GM12873 (cell line): ENCODE measurements around the gene FAT1.
A peak's percentile ranks its signal among the peaks of the same experiment; 100 is the strongest.

ENCODE experiments used
- CTCF ChIP-seq: IDR thresholded peaks from 2 replicates; pipeline ENCODE4 v1.5.1; 2012; ENCODE audit warnings: low read depth, mild to moderate bottlenecking, moderate library complexity, low read length, control low read depth; ENCODE audit not compliant: insufficient read depth; ENCODE audit errors: missing control alignments

The FAT1 gene

GRCh38 chr4:186592966-186593586 is 130.6 kb downstream of the FAT1 start:
- no peak for TF ChIP-seq CTCF

GRCh38 chr4:186592445-186592844 is 131.2 kb downstream of the FAT1 start:
- no peak for TF ChIP-seq CTCF

GRCh38 chr4:186591651-186592050 is 132.0 kb downstream of the FAT1 start:
- no peak for TF ChIP-seq CTCF

- no peak for TF ChIP-seq CTCF
Observed at GRCh38 chr4:186588503-186588902, 135.2 kb downstream of the FAT1 start.

GRCh38 chr4:186587416-186588018 is 136.1 kb downstream of the FAT1 start:
- TF ChIP-seq CTCF, result peak; percentile 78

GRCh38 chr4:186586205-186586604 is 137.5 kb downstream of the FAT1 start:
- no peak for TF ChIP-seq CTCF

GRCh38 chr4:186584912-186585311 is 138.7 kb downstream of the FAT1 start:
- no peak for TF ChIP-seq CTCF

- no peak for TF ChIP-seq CTCF
Observed at GRCh38 chr4:186581421-186581820, 142.2 kb downstream of the FAT1 start.
